Skin epidermis (tissue), 12 donors: ENCODE results near the gene TUBE1.
"Not testable (repeated sequence)": the region's sequence is repeated elsewhere in the genome, so short reads cannot be mapped to it uniquely, and the experiment has no call there.

ENCODE experiments used
- H3K27ac ChIP-seq, 21 experiments: fragments of 200-600 bp; sonication (generic) in 11 of 21; one replicate each; pipeline ENCODE4 v1.5.0; 2020; ENCODE audit warnings: mild to moderate bottlenecking in 3 of 21, inconsistent platforms in 2 of 21, moderate library complexity in 2 of 21
- H3K4me3 ChIP-seq, 7 experiments: fragments of 200-600 bp; sonication (generic) in 2 of 7; one replicate each; pipeline ENCODE4 v1.5.0; 2020; ENCODE audit warnings: inconsistent platforms in 2 of 7, mild to moderate bottlenecking in 2 of 7, moderate library complexity in 1 of 7

TUBE1 gene

DNA sequence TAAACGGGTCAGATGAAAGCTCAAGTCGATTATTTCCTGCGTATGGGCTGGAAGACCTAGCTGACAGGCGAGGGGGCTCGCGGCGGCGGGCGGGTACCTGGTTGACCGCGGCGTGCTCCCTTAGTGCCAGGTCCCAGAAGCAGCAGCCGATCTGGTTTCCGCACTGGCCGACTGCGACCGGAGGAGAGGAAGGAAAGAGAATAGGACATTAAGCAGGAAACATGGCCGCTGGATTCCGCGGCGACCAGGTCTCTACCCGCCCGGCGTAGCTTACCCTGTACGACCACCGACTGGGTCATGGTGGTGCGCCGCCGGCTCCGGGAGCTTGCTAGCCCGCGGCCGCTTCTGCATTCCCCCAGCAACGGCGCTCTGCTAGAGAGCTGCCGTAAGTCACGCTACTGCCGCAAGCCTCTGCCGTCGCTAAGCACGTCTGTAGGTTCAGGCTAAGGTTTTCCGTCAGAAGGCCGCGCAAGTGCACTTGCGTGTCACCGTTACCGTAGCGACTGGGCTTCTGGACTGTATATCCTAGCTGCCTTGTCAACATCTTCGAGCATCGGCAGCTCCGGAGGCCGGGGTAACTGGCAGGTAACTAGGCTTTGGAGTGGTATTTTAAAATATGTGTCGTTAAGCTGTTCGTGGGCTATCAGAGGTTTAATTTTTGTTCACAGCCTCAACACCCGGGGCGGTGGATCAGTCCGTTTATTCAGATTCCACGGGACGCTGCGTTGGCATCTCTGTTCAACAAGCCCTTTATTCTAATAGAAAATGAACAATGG lies at the start of gene TUBE1, which contains the start of gene FAM229B:
Gene TUBE1, minus strand, starts transcription at position 347 of the 776 bp plus-strand sequence. Its CDS starts 48 bp downstream, at position 299.
Gene FAM229B, plus strand, starts transcription at position 456 of the 776 bp plus-strand sequence. CDS start 11,693 bp downstream, outside the sequence.
- H3K27ac ChIP-seq: peak within 1 kb of the TSS; percentile 39 to 91 (median 83)
- peak within 1 kb of the TSS; percentile 63 to 89 (median 81) for H3K4me3 ChIP-seq

DNA sequence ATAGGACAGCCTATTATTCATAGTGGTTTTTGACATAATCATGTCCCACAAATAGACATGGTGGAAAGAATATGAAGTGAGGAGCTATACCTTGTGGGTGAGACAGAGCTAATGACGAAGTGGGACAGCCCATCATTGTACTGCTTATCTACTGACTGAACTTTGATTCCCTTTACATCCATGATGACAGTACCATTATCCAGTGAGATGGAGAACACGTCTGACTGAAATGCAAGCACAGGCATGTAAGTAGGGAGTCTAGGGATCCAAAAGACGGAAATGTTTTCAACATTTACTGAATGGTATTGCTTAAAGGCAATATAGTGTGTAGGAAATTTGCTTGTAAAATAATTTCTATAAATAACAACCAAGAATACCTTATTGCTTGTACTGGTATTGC lies 43.6 kb upstream of the TUBE1 start:
- Histone ChIP-seq H3K4me3 (no peak overlapping the region), H3K27ac (no peak overlapping the region)

GRCh38 chr6:112128208-112128607 lies 40.9 kb upstream of the TUBE1 start:
- no peak overlapping the region for H3K4me3 ChIP-seq
- H3K27ac ChIP-seq: no peak overlapping the region

- Histone ChIP-seq H3K27ac (no peak overlapping the region), H3K4me3 (no peak overlapping the region)
These were observed 36.7 kb upstream of the TUBE1 start for GRCh38 chr6:112123982-112124381.

DNA sequence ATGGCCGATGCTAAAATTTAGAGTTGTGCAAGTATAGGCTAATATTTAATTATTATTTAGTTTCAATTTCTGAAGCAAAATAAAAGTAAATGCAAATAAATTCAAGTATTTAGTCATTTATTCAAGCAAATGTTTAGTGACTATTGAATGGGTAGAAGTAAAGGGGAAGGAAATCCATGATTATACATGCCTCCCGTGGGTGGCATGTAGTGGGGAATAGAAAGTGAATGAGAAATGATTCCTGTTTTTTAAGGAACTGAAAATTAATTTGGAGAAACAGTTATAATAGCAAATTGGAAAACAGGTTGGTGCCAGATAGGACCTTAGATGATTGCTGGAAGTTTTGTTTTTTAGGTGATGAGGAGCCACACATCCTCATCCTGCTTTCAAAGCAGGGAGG lies 35.5 kb upstream of the TUBE1 start:
- H3K4me3 ChIP-seq: no peak overlapping the region
- no peak overlapping the region for H3K27ac ChIP-seq

DNA sequence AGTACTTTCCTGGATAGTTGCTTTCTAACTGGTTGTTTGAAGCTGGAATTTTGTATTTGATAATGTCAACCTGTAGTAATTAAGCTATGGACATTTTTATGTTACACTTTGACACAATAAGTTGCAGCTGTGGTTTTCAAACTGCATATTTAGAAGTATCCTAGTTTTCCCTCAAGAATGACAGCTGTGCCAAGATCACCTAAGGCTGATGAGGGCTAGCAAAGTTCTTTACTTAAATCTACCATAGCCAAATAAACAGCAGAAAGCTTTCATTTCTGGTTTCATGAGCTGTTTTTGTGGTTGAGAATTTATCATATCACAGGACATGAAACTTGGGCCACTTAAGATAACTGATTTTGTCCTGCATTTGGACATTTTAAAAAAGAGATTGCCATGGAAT lies 30.8 kb upstream of the TUBE1 start:
- H3K4me3 ChIP-seq: no peak overlapping the region
- no peak overlapping the region for H3K27ac ChIP-seq

DNA sequence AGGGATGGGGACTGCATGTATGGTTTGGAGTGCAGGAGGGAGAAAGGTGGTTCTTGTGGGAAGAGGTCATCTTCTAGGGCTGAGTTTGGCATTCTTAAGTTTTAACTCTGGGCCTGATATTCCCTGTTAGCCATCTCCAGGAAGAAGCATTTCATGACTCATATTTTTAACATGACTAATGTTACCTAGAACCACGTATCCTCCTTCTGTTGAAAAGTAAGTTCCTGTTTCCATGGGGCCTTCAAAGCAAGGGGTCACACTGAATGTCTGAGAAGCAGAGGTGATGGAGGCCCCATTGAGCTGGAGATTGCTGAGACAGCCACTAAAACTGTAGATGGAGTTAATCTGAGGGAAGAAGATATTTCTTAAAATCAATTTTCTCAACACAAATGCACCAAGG lies 30.3 kb upstream of the TUBE1 start:
- Histone ChIP-seq H3K27ac (peak overlapping the region in 1 of 21 experiments; percentile 5), H3K4me3 (no peak overlapping the region)

DNA sequence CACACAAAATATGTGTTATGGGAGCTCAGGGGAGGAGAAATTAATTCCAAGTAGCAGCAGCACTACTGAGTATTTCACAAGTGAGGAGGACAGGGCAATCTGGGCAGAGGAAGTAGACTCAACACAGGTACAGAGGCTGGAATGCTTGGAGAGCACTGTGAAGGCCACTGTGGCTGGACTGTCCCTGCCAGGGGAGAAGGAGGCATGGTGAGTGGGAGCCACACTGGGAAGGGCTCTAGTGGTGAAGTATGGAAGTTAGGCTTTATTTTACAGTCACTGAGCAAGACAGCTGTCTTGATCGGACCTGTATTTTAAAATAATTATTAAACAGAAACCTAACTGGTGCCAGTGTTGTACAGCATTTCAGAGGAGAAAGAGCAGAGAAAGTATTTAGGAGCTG lies 28.9 kb upstream of the TUBE1 start:
- no peak overlapping the region for H3K4me3 ChIP-seq
- H3K27ac ChIP-seq: no peak overlapping the region

DNA sequence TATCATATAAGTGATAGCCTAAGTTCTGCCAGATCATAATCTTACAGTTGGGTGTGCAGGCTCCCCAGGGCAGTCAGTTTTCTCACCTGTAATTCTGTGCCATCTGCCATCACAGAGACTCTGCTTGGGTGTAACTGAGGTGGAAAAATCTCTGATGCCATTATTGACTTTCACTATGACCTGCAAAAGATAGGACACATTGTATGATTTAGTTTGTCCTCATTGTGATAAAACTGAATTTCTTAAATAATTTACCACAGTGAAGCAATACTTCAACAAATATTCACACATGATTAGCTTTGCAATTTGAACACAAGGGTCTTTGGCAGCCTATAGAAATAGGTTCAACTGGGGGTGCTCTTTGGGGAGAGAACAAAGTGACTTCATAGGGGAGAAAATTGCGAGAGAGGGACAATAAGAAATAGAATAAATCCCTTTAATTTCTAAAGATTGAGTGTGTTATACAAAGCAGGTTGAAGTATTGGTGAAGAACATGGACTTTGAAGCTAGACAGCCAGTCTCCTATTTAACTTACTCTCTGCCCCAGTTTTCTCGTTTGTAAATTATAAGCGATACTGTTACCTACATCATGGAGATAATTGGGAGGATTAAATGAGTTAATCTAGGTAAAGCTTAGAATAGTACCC lies 27.4 kb upstream of the TUBE1 start:
- Histone ChIP-seq H3K4me3 (no peak overlapping the region), H3K27ac (no peak overlapping the region)

GRCh38 chr6:112113918-112114317 lies 26.6 kb upstream of the TUBE1 start:
- no peak overlapping the region for H3K27ac ChIP-seq
- H3K4me3 ChIP-seq: no peak overlapping the region

DNA sequence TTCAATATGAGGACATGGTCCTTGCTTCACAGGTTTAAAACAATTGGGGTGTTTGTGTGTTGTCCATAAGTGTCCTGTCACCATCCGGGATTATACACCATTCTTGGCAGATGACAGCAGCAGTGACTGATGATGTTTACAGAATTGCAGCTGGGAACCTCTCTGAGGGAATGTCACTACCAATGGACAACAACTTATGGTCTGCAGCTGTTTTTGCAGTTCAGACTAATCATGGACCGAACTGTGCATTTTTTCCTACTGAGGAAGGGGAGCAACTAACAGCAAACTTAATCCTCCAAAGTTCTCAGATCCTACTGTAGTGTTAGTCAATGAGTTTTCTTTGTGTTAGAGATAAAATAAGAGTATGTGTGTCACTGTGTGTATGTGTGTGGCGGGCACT lies 26.1 kb upstream of the TUBE1 start:
- H3K27ac ChIP-seq: no peak overlapping the region
- no peak overlapping the region for H3K4me3 ChIP-seq

DNA sequence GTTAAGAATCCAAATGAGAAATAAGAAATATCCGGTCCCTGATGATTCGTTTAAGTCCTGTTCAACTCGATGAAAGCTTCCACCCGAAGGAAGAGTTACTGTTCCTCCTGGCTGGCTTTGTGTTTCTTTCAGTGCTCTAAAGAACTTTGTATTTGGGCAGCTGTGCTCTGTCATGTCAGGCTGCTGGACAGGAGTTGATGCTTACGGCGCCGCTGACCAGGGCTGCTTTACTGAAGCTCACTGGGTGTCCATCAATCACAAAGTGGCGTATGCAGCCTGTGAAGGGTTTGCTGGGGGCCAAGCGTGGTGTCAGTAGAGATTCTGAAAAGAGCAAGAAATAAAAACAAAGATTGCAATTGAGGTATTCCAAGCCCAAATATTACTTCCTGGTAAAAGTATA lies 22.0 kb upstream of the TUBE1 start:
- Histone ChIP-seq H3K4me3 (no peak overlapping the region), H3K27ac (no peak overlapping the region)

DNA sequence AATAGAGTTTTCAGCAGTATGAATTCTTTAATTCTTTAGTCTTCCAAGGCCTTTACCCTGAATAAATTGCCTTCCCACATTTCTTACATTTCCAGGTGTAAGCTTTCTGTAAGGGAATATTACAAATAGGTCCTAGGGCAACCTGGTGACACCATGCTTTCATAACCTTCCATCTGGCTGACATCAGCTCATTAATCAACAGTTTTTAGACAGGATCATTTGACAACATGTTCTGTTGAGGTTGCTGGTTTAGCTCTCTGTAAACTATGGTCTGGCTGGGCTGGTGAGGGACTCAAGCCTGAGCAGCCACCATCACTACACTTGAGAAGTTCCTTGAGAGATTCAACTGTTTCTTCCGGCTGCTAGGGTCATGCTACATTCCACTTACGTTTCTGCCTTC lies 19.3 kb upstream of the TUBE1 start:
- no peak overlapping the region for H3K4me3 ChIP-seq
- no peak overlapping the region for H3K27ac ChIP-seq

- H3K4me3 ChIP-seq, H3K27ac ChIP-seq: not testable (repeated sequence)
These were observed 18.7 kb upstream of the TUBE1 start for GRCh38 chr6:112106026-112106425.

- no peak overlapping the region for H3K4me3 ChIP-seq
- H3K27ac ChIP-seq: no peak overlapping the region
These were observed 13.3 kb upstream of the TUBE1 start for GRCh38 chr6:112100561-112100960.

- H3K4me3 ChIP-seq: no peak overlapping the region
These were observed 9.6 kb upstream of the TUBE1 start for GRCh38 chr6:112096901-112097300.

DNA sequence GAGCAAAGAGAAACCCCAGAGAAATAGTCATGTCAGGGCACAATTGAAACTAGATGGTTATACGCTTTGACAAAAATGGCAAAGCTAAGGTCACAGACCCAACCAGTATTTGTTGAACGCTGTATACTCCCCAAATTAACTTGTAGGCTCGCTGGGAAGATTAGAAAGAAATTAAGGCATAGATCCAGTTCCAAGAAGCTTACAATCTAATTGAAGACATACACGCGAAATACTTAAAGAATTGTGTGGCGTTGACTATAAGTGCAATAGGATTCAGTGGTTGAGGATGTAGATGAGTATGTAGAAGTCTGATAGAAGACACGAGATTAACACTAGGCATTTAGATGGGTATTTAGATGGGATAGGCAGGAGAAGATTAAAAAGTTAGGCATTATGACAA lies 634 bp upstream of the TUBE1 start:
- Histone ChIP-seq H3K4me3 (peak overlapping the region; percentile 63 to 89 (median 81)), H3K27ac (peak overlapping the region in 19 of 21 experiments; percentile 65 to 91 (median 84))

More at GRCh38 chr6:112096901-112097300, 9.6 kb upstream of the TUBE1 start:
- no peak overlapping the region for H3K27ac ChIP-seq

GRCh38 chr6:112086744-112087135 lies 542 bp downstream of the TUBE1 start:
- peak overlapping the region in 20 of 21 experiments; percentile 65 to 91 (median 84) for H3K27ac ChIP-seq
- H3K4me3 ChIP-seq: peak overlapping the region; percentile 63 to 89 (median 81)

DNA sequence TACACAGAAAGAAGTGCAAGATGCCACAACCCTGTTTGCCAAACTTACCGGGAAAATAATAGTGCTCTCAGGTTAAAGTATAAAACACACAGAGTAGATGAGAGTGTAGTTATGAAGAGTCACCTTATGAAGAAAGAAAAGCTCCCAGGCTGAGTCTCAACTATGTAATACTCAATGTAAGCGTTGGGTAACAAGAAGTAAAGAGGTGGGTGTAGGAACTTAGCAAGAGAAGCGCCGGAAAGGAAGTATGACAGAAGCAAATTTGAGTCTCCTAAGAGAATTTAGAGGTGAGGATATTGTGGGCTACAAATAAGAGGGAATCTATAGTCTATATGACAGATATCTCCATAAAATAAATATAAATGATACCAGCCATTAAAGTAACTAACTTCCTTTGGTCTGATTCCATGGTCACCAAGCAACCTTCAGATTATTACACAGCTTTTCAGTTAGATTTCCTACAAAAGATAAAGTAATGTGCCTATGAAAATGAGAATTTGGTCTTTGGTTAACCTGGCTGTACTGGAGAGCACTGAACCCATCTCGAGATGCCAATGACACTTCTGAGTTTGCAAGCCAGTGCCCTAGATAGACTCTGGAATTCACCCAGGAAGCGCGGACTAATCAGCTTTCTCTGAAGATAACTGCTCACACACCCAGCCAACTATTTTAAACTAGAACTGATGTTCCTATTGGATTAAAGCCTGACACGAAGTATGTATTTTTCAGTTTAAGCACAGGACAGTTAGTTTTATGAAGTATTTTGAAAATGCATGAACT lies 1.8 kb downstream of the TUBE1 start:
- Histone ChIP-seq H3K4me3 (no peak overlapping the region), H3K27ac (no peak overlapping the region)

- H3K27ac ChIP-seq: no peak overlapping the region
- no peak overlapping the region for H3K4me3 ChIP-seq
These were observed 5.7 kb downstream of the TUBE1 start for GRCh38 chr6:112081569-112081968.
